ENCODE data around the gene LCE6A.

The LCE6A gene

GRCh38 chr1:152879559-152880198, 37.0 kb downstream of the LCE6A start:
- Histone ChIP-seq H3K4me3 (ENCODE audit: low read depth in 1 of 2, low read length in 2 of 2) (no peak overlapping the region), H3K27ac (ENCODE audit: low read length) (no peak overlapping the region), H3K9ac (ENCODE audit: low read depth, low read length) (no peak overlapping the region), H4K20me1 (ENCODE audit: insufficient read depth, low read length) (no peaks in the 10 kb centered on the region; the same call in 1 of the 2 replicates), H3K4me1 (ENCODE audit: insufficient read depth, low read length) (no peaks in the 10 kb centered on the region), H3K27me3 (ENCODE audit: insufficient read depth, low read length, poor library complexity) (peaks cover 8% of the 10 kb centered on the region), H3K36me3 (ENCODE audit: insufficient read depth, low read length) (no peaks in the 10 kb centered on the region), H2AFZ (ENCODE audit: low read depth, low read length) (no peak overlapping the region), H3K9me3 (ENCODE audit: insufficient read depth, low read length, severe bottlenecking) (no peaks in the 10 kb centered on the region), H3K79me2 (ENCODE audit: insufficient read depth, low read length) (no peaks in the 10 kb centered on the region), H3K4me2 (ENCODE audit: insufficient read depth, low read length) (no peak overlapping the region)
- ATAC-seq (ENCODE audit: insufficient read depth, low read depth) (no peak), DNase-seq (no peak)
- no peak for TF ChIP-seq CTCF (IDR thresholded peaks at IDR 0.05; ENCODE audit: borderline replicate concordance, extremely low read depth, low read length, poor library complexity, severe bottlenecking)
- TF ChIP-seq EZH2 (IDR thresholded peaks at IDR 0.05; ENCODE audit: borderline replicate concordance, low read depth, low read length, severe bottlenecking), result no peak

GRCh38 chr1:152880316-152880715, 37.7 kb downstream of the LCE6A start:
- no peaks in the 10 kb centered on the region for H3K79me2 ChIP-seq (ENCODE audit: insufficient read depth, low read length)
- no peak for ATAC-seq (ENCODE audit: insufficient read depth, low read depth)
- H3K27me3 ChIP-seq (ENCODE audit: insufficient read depth, low read length, poor library complexity), result peaks cover 5% of the 10 kb centered on the region
- no peak for DNase-seq
- no peaks in the 10 kb centered on the region; the same call in 1 of the 2 replicates for H4K20me1 ChIP-seq (ENCODE audit: insufficient read depth, low read length)
- no peak overlapping the region for H3K27ac ChIP-seq (ENCODE audit: low read length)
- no peak overlapping the region for H2AFZ ChIP-seq (ENCODE audit: low read depth, low read length)
- no peak overlapping the region for H3K9ac ChIP-seq (ENCODE audit: low read depth, low read length)
- H3K4me2 ChIP-seq (ENCODE audit: insufficient read depth, low read length), result no peak overlapping the region
- H3K9me3 ChIP-seq (ENCODE audit: insufficient read depth, low read length, severe bottlenecking), result no peaks in the 10 kb centered on the region
- TF ChIP-seq CTCF (IDR thresholded peaks at IDR 0.05; ENCODE audit: borderline replicate concordance, extremely low read depth, low read length, poor library complexity, severe bottlenecking) (no peak), EZH2 (IDR thresholded peaks at IDR 0.05; ENCODE audit: borderline replicate concordance, low read depth, low read length, severe bottlenecking) (no peak)
- H3K4me3 ChIP-seq (ENCODE audit: low read depth in 1 of 2, low read length in 2 of 2), result no peak overlapping the region
- H3K36me3 ChIP-seq (ENCODE audit: insufficient read depth, low read length), result no peaks in the 10 kb centered on the region
- no peaks in the 10 kb centered on the region for H3K4me1 ChIP-seq (ENCODE audit: insufficient read depth, low read length)

GRCh38 chr1:152880907-152881306, 38.3 kb downstream of the LCE6A start:
- Histone ChIP-seq H3K4me1 (ENCODE audit: insufficient read depth, low read length) (no peaks in the 10 kb centered on the region), H3K9ac (ENCODE audit: low read depth, low read length) (no peak overlapping the region), H3K9me3 (ENCODE audit: insufficient read depth, low read length, severe bottlenecking) (no peaks in the 10 kb centered on the region), H3K27ac (ENCODE audit: low read length) (no peak overlapping the region), H3K4me3 (ENCODE audit: low read depth in 1 of 2, low read length in 2 of 2) (no peak overlapping the region), H3K27me3 (ENCODE audit: insufficient read depth, low read length, poor library complexity) (peaks cover 3% of the 10 kb centered on the region), H2AFZ (ENCODE audit: low read depth, low read length) (no peak overlapping the region), H4K20me1 (ENCODE audit: insufficient read depth, low read length) (no peaks in the 10 kb centered on the region; the same call in 1 of the 2 replicates), H3K36me3 (ENCODE audit: insufficient read depth, low read length) (no peaks in the 10 kb centered on the region), H3K79me2 (ENCODE audit: insufficient read depth, low read length) (no peaks in the 10 kb centered on the region), H3K4me2 (ENCODE audit: insufficient read depth, low read length) (no peak overlapping the region)
- DNase-seq (no peak), ATAC-seq (ENCODE audit: insufficient read depth, low read depth) (no peak)
- no peak for TF ChIP-seq CTCF (IDR thresholded peaks at IDR 0.05; ENCODE audit: borderline replicate concordance, extremely low read depth, low read length, poor library complexity, severe bottlenecking)

Data from DND-41 (cell line).